GM12874 (cell line): ENCODE results near the gene ZC3H12A.
A peak's percentile ranks its signal among the peaks of the same experiment; 100 is the strongest.

ENCODE experiments used
- CTCF ChIP-seq: IDR thresholded peaks from 2 replicates; pipeline ENCODE4 v1.5.1; 2011; ENCODE audit warnings: low read depth, mild to moderate bottlenecking, control low read depth, low read length, moderate library complexity; ENCODE audit not compliant: insufficient read depth

ZC3H12A gene

GRCh38 chr1:37483785-37484184 lies 9.4 kb downstream of the ZC3H12A start:
- no peak for TF ChIP-seq CTCF

GRCh38 chr1:37484325-37485051 lies 10.1 kb downstream of the ZC3H12A start:
- TF ChIP-seq CTCF: no peak

- TF ChIP-seq CTCF: no peak
Observed at GRCh38 chr1:37485902-37486679, 11.7 kb downstream of the ZC3H12A start.

- peak; percentile 97 for TF ChIP-seq CTCF
Observed at GRCh38 chr1:37486680-37487618, 12.6 kb downstream of the ZC3H12A start.

- no peak for TF ChIP-seq CTCF
Observed at GRCh38 chr1:37487619-37487984, 13.2 kb downstream of the ZC3H12A start.

- TF ChIP-seq CTCF: no peak
Observed at GRCh38 chr1:37493336-37494098, 19.1 kb downstream of the ZC3H12A start.
